ENCODE measurements around the gene GP5.

GP5 gene

GRCh38 chr3:194395212-194395611, 3.9 kb downstream of the GP5 start:
- TF ChIP-seq CTCF (IDR thresholded peaks at IDR 0.05; ENCODE audit: low read depth, low read length), result no peak
- no peak overlapping the region for H3K4me3 ChIP-seq (ENCODE audit: low read depth, low read length)

GRCh38 chr3:194392576-194392975, 6.5 kb downstream of the GP5 start:
- TF ChIP-seq CTCF (IDR thresholded peaks at IDR 0.05; ENCODE audit: low read depth, low read length), result no peak
- H3K4me3 ChIP-seq (ENCODE audit: low read depth, low read length), result no peak overlapping the region

- H3K4me3 ChIP-seq (ENCODE audit: low read depth, low read length), result no peak overlapping the region
- TF ChIP-seq CTCF (IDR thresholded peaks at IDR 0.05; ENCODE audit: low read depth, low read length), result no peak
Observed at GRCh38 chr3:194390835-194391234, 8.2 kb downstream of the GP5 start.

- no peak for TF ChIP-seq CTCF (IDR thresholded peaks at IDR 0.05; ENCODE audit: low read depth, low read length)
Observed at GRCh38 chr3:194389269-194389668, 9.8 kb downstream of the GP5 start.

GRCh38 chr3:194387926-194388418, 11.1 kb downstream of the GP5 start:
- H3K4me3 ChIP-seq (ENCODE audit: low read depth, low read length), result no peak overlapping the region
- no peak for TF ChIP-seq CTCF (IDR thresholded peaks at IDR 0.05; ENCODE audit: low read depth, low read length)

More at GRCh38 chr3:194389269-194389668, 9.8 kb downstream of the GP5 start:
- H3K4me3 ChIP-seq (ENCODE audit: low read depth, low read length), result no peak overlapping the region

- TF ChIP-seq CTCF (IDR thresholded peaks at IDR 0.05; ENCODE audit: low read depth, low read length), result no peak
Observed at GRCh38 chr3:194387276-194387675, 11.8 kb downstream of the GP5 start.

GRCh38 chr3:194386648-194387047, 12.4 kb downstream of the GP5 start:
- H3K4me3 ChIP-seq (ENCODE audit: low read depth, low read length), result no peak overlapping the region
- no peak for TF ChIP-seq CTCF (IDR thresholded peaks at IDR 0.05; ENCODE audit: low read depth, low read length)

More at GRCh38 chr3:194387276-194387675, 11.8 kb downstream of the GP5 start:
- H3K4me3 ChIP-seq (ENCODE audit: low read depth, low read length), result no peak overlapping the region
